Muscle layer of colon (tissue), 2 donors: ENCODE data around the gene CACNA2D3.
A peak's percentile ranks its signal among the peaks of the same experiment; 100 is the strongest.

Source experiments
- H3K27ac ChIP-seq: one replicate; pipeline ENCODE4 v1.7.0; 2013; ENCODE audit warnings: low read depth, mild to moderate bottlenecking, low read length, moderate library complexity
- H3K27me3 ChIP-seq, 2 donors: one replicate each; pipeline ENCODE4 v1.7.0; 2013; ENCODE audit warnings: low read length in 2 of 2, mild to moderate bottlenecking in 2 of 2; ENCODE audit not compliant: insufficient read depth in 2 of 2, control insufficient read depth in 1 of 2
- H3K36me3 ChIP-seq: one replicate; pipeline ENCODE4 v1.7.0; 2013; ENCODE audit warnings: mild to moderate bottlenecking, low read length; ENCODE audit not compliant: insufficient read depth
- H3K4me1 ChIP-seq: one replicate; pipeline ENCODE4 v1.7.0; 2013; ENCODE audit warnings: mild to moderate bottlenecking, low read length; ENCODE audit not compliant: insufficient read depth
- H3K4me3 ChIP-seq, 2 donors: one replicate each; pipeline ENCODE4 v1.7.0; 2013; ENCODE audit warnings: low read length in 2 of 2, low read depth in 1 of 2, mild to moderate bottlenecking in 1 of 2, moderate library complexity in 1 of 2
- H3K9ac ChIP-seq: one replicate; pipeline ENCODE4 v1.7.0; 2013; ENCODE audit warnings: low read length
- H3K9me3 ChIP-seq: one replicate; pipeline ENCODE4 v1.7.0; 2013; ENCODE audit warnings: mild to moderate bottlenecking, low read length
- donor health status: abdominal sarcoma.
- donor health status: Adenocarcinoma of cecum.

Gene CACNA2D3

DNA sequence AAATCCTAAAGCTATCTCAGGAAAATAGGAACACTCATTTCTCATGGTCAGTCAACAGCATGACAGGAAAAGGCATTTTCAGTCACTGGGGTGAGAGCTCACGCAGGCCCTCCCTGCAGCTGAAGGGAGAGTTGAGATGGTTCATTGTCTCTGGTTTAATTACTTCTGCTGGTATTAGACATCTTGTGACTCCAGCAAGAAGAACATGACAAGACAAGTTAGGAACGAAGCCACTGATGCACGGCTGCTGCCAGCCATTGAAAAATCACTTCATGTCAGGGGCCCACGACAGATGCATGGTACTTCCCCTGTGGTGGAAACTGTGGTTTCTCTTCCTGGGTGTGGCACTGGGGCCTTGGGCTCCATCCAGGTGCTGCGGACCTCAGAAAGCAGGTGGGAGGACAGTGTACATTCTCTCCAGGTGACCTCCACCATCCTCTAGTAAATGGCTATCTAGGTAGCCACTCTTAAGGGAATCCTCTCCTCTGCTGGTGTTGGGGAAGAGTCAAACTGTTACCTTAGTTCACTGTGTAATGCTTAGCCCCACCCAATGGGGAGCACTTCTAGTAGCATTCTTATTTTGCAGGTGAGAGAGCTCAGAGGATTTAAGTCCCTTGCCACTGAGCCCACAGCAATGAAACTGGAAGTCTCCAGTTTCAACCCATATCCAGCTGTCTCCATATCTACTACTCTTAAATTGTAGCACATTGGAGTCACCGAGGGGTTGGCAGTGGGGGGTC is 531.3 kb downstream of the CACNA2D3 start:
- H3K36me3 ChIP-seq, result no peaks in the 10 kb centered on the region
- H3K27me3 ChIP-seq, result no peaks in the 10 kb centered on the region
- H3K4me1 ChIP-seq, result no peaks in the 10 kb centered on the region
- H3K27ac ChIP-seq, result no peak overlapping the region
- H3K4me3 ChIP-seq, result no peak overlapping the region
- no peak overlapping the region for H3K9ac ChIP-seq
- H3K9me3 ChIP-seq, result peaks cover 7% of the 10 kb centered on the region

DNA sequence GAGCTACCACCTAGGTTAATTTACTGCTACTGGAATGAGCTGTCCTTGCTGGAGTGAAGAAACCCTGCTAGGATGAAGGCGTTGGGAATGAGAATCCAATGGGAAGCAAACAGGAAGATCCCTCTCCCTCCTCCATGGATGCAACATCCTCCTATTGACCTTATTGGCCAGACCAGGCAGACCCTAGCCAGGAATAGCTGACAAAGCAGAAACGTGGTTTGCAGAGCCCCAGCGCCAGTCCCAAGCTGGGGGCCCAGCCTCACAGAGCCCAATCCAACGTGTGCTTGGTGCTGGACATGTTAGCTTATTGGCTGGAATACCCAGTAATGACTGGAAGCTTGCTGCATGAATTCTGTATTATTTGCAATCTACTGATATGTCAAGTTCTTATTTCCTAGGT is 532.4 kb downstream of the CACNA2D3 start:
- no peaks in the 10 kb centered on the region for H3K27me3 ChIP-seq
- peaks cover under 1% of the 10 kb centered on the region for H3K9me3 ChIP-seq
- H3K27ac ChIP-seq, result no peak overlapping the region
- no peak overlapping the region for H3K4me3 ChIP-seq
- no peak overlapping the region for H3K9ac ChIP-seq
- H3K36me3 ChIP-seq, result no peaks in the 10 kb centered on the region
- H3K4me1 ChIP-seq, result no peaks in the 10 kb centered on the region

DNA sequence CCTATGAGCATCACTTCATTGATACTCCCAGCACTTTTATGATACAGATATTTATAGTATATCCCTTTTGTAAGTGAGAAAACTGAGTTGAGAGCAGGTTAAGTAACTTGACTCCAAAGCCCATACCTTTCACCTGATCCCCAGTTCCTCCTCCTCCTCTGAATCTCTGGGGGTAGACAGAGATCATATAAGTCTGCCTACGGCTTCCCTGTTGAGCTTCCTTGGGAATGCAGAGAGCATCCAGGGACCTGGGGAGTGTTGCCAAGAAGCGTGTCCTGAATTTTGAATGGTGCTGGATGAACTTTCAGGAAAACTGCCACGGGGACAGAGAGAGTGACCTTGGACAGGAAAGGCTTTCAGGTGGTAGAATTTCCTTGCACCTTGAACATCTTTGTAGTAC is 537.0 kb downstream of the CACNA2D3 start:
- H3K27me3 ChIP-seq, result no peaks in the 10 kb centered on the region
- H3K9me3 ChIP-seq, result no peaks in the 10 kb centered on the region
- H3K36me3 ChIP-seq, result no peaks in the 10 kb centered on the region
- no peak overlapping the region for H3K4me3 ChIP-seq
- H3K9ac ChIP-seq, result no peak overlapping the region
- peaks cover 12% of the 10 kb centered on the region for H3K4me1 ChIP-seq
- no peak overlapping the region for H3K27ac ChIP-seq

DNA sequence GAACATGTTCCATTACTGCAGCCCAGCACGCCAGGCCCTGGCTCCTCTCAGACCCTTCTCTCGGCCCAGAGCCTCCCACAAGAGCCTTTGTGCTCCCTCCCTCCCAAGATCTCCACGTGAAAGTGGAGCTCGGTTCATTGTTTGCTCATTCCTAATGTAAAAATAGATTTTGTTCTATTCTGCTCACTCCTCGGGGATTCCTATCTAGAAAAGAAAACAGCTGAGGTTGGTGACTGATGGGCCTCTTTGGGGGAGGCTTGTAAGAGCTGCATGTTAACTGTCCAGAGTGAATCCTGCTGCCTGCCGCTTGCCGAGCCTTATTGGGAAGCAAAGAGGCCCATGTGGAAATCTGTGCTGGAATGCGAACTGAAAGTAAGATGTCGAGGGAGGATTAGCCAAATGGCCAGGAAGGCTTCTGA is 538.4 kb downstream of the CACNA2D3 start:
- Histone ChIP-seq H3K36me3 (no peaks in the 10 kb centered on the region), H3K4me3 (no peak overlapping the region), H3K4me1 (peaks cover 12% of the 10 kb centered on the region), H3K27me3 (no peaks in the 10 kb centered on the region), H3K9me3 (no peaks in the 10 kb centered on the region), H3K9ac (no peak overlapping the region), H3K27ac (peak overlapping the region; percentile 56)

DNA sequence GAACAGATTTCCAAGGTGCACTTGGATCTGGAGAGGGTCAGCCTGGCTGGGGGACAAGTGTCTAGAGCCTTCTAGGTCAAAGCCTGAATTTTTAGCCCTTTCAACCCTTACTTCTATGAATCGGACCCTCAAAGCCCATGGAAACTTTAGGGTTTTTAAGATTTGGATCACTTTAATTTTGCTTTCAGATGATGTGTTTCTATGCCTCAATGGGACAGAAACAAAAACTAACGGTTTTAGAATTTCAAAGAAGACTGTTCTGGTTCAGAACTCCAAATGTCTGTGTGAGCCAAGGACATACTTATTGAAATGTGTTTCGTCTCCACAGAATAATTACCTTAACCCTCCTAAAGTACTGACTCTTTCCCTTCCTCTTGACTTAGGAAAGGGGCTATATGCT is 538.8 kb downstream of the CACNA2D3 start:
- Histone ChIP-seq H3K9ac (no peak overlapping the region), H3K9me3 (no peaks in the 10 kb centered on the region), H3K27me3 (no peaks in the 10 kb centered on the region), H3K36me3 (no peaks in the 10 kb centered on the region), H3K27ac (peak overlapping the region; percentile 56), H3K4me3 (no peak overlapping the region), H3K4me1 (peaks cover 12% of the 10 kb centered on the region)

DNA sequence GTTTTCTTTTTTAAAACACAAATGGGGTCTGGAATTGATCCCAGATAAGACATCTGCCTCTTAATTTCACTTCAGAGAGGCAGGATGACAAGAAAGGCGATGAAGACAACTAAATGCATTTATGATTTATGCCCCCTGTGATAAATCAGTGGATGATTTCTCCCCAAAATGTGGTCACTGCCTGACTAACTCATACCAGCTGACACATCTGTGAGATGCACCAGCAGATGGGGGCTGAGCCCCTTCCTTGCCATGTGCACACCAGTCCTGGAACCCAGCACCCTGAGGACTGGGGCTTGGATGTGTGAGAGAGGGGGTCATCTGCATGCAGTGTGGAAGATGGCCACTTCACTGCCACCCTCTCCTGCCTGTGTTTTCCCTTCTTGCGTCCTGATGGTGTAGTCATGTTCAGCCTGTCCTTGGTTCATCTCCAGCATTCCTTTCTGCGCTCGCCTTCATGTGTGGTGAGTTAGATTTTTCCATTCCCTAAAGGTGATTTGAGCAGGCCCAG is 541.2 kb downstream of the CACNA2D3 start:
- Histone ChIP-seq H3K4me1 (peaks cover 12% of the 10 kb centered on the region), H3K27me3 (no peaks in the 10 kb centered on the region), H3K27ac (no peak overlapping the region), H3K4me3 (no peak overlapping the region), H3K9ac (no peak overlapping the region), H3K36me3 (no peaks in the 10 kb centered on the region), H3K9me3 (no peaks in the 10 kb centered on the region)

DNA sequence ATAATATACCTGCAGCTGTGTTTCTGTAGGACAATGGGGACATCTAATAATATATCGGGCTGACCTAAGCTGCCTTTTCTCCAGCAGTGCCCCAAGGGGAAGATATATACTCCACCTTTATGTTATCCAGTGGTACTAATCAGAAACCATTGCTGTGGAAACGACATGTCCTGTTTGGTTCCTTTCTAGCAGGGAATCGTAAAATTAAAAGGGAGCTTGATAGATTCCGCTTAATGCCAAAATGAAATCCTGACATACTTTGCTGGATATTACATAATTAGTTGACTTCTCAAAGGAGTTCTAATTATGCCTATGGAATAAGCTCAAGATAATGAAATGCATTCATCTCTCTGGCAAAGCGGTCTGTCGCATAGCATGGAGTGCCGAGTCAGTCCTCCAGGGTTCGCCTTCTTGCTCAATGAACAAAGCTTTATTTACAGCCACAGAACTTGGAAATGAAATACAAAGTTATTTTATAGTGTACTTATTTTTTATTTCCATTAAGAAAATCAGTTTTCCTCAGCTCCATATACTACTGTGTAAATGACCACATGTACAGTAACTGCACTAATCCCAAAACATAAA is 542.8 kb downstream of the CACNA2D3 start:
- H3K9me3 ChIP-seq, result no peaks in the 10 kb centered on the region
- no peaks in the 10 kb centered on the region for H3K36me3 ChIP-seq
- no peaks in the 10 kb centered on the region for H3K27me3 ChIP-seq
- H3K27ac ChIP-seq, result no peak overlapping the region
- peaks cover 12% of the 10 kb centered on the region for H3K4me1 ChIP-seq
- no peak overlapping the region for H3K9ac ChIP-seq
- no peak overlapping the region for H3K4me3 ChIP-seq

DNA sequence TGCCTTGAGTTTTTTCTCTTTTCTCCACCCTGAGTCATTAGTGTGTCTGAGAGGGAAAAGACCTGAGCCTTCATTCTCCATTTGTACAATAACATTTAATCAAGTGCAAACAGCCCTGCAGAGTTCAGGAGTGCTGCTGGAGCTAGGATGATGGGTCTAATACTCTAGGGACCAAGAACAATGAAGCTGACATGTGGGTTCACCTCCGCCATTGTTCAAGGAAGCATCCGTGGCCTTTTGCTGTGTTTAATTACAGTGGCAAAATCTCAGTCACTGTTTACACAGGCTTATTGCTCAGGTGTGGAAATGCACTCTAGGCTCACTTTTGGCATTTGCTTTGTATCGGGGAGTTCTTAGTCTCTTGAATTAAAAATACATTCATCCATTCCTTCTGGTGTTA is 545.9 kb downstream of the CACNA2D3 start:
- H3K4me3 ChIP-seq, result no peak overlapping the region
- peaks cover 13% of the 10 kb centered on the region for H3K4me1 ChIP-seq

DNA sequence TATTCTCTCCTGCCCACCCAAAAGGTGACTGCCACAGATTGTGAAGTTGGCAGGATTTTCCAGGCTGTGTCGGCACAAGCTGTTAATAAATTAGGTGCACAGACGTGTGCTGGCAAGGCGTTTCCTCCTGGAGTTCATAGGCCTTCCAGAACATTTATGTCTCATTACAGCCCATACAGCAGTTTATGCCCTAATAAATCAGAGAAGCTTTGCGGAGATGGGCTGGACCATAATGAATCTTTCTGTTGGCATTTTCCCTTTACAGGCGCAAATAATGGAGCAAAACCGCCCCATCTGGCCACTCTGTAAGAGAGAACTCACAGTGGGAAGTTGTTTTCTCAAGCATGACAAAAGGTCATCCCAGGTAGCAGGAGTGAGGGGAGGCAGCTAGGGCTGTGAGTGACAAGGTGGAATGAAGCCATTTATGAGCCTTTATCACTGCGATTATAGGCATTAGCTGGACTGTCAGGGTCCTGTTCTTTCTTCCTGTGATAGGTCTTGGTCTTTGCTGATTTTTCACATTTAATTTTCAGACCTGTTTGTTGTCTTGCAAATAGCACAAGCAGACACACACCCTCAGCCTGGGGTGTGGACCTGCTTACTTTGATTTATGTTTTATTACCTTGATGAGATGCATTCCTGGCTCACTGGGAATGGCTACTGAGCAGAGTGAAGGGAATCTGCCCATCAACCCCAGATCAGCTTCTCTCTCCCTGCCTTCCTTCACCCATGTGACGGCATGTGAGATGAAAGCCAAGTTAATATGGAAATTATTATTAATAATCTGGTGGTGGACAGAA is 548.0 kb downstream of the CACNA2D3 start:
- no peak overlapping the region for H3K4me3 ChIP-seq
- no peak overlapping the region for H3K9ac ChIP-seq
- H3K27ac ChIP-seq, result no peak overlapping the region

More for the DNA sequence above, 545.9 kb downstream of the CACNA2D3 start:
- no peaks in the 10 kb centered on the region for H3K36me3 ChIP-seq
- H3K9ac ChIP-seq, result no peak overlapping the region
- H3K27me3 ChIP-seq, result no peaks in the 10 kb centered on the region
- no peaks in the 10 kb centered on the region for H3K9me3 ChIP-seq
- H3K27ac ChIP-seq, result no peak overlapping the region

DNA sequence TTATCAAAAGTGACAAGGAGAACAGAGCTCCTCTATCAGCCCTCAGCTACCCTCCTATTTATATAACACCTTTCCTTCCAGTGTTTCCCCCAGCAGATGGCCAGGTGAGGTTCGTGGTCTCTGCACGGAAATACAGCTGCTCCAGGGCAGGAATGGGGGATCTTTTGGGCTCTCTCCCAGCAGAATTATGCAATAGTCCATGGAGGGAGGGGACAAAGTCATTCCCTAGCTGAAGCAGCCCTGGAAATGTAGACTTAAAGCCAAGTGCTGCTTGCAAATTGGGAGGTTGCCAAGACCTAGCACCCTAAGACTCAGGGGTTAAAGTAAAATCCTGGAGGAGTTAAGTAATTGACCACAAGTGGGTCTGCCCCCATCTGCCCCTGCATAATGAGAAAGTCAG is 549.2 kb downstream of the CACNA2D3 start:
- no peaks in the 10 kb centered on the region for H3K36me3 ChIP-seq
- no peaks in the 10 kb centered on the region for H3K9me3 ChIP-seq
- no peak overlapping the region for H3K27ac ChIP-seq
- no peaks in the 10 kb centered on the region for H3K27me3 ChIP-seq
- no peak overlapping the region for H3K4me3 ChIP-seq
- peaks cover 5% of the 10 kb centered on the region for H3K4me1 ChIP-seq
- no peak overlapping the region for H3K9ac ChIP-seq

More for the DNA sequence above, 548.0 kb downstream of the CACNA2D3 start:
- no peaks in the 10 kb centered on the region for H3K9me3 ChIP-seq
- H3K27me3 ChIP-seq, result no peaks in the 10 kb centered on the region
- H3K36me3 ChIP-seq, result no peaks in the 10 kb centered on the region
- peaks cover 5% of the 10 kb centered on the region for H3K4me1 ChIP-seq

DNA sequence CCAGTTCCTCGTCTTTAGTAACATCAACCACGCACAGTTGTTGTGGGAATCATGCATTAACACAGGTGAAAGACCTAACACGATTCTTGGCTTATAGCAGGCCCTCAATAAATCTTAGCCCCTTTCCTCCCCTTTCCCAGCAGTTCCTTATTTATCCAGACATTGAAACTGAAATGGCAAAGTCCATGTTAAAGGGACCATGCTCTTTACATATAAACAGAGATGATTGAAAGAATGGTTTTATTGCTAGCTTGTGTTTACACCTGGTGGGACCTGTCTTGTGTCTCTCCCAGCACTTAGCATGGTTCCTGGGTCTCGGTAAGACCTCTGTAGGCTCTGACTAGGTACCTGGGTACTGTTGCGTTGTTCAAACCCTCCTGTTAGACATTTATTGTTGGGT is 553.7 kb downstream of the CACNA2D3 start:
- Histone ChIP-seq H3K4me1 (peaks cover 5% of the 10 kb centered on the region), H3K4me3 (no peak overlapping the region), H3K27me3 (no peaks in the 10 kb centered on the region), H3K9ac (no peak overlapping the region), H3K9me3 (no peaks in the 10 kb centered on the region), H3K36me3 (no peaks in the 10 kb centered on the region), H3K27ac (no peak overlapping the region)
